NCI-H1105 (cell line): ENCODE results near the gene TRIL.

ENCODE experiments used
- DNase-seq: peaks from one replicate; lab custom pipeline; 2025; lab: John Stamatoyannopoulos, UW

The TRIL gene

DNA sequence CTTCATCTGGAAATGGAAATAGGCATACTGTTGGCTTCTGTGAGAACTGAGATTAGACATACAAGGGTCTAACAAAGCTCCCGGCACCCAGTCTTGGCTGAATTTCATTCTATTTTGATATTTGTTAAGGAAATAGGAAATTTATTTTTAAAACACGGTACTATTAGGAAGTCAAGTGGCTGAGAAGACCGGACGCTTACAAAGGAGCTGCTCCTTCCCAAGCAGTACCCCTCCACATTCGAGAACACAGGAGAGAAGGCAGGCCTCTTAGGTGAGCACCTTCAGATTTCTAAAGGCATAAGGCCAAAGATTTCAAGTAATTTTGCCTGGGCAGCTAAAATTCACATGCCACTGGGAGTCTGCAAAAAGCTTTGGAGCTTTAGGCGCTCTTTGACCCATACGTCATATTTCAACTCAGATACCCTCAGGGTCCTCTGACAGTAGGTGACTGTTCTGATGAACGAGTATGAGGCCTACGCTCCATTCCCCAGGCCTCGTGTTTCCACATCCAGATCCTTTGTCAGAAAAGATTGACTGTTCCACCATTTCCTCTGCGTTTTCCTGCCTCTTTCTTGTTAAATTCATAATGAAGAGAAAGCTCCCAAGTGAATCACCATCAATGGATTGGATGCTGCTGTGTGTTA lies 17.3 kb downstream of the TRIL start:
- no peak for DNase-seq

DNA sequence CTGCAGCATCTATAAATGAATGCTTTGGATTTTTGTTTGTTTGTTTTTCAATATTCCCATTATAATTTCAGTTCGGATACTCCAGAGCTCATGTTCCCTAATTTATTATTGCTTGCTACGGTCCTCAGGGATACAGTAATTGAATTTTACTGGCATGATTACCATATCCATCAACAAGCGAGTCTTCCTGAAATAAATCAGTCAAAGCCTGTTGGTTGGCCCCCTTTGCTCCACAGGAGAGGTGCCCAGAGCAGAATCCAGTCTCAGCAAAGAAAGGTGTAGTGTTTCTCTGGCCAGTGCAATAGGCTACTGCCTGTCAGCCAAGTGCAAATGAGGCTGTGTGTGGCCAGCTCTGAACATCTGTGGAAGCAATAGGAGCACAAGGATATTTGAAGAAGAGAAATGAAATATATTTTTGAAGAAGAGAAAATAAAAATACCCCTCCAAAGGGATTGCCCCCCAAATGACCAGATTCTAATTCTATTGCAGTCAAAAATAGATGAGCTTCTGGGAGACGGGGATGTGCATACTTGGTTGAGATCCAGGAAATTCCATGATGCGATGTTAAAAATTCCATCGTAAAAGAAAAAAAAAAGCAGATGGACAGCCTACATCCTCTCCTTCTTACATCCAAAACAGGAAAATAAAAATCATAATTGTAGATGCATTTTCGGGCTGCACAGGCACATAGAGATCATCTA lies 18.1 kb downstream of the TRIL start:
- DNase-seq: no peak

DNA sequence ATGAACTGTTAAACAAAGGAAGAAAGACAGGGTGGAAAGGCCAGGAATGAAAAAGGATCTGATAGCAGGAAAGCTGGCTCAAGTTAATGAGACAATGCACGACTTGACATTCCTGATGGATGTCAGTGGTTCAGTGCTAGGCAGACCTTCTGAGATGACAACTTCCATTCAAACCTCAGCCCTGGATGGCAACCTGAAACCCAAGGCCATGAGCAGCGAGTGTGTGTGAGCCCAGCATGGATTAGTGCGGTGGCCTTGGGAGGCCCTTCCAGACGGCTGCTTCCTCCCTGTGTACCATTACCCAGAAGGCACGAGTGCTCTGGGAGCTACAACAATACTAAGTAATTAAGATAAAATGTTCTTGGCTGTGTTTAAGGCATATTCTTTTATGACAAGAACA lies 18.8 kb downstream of the TRIL start:
- DNase-seq: no peak

DNA sequence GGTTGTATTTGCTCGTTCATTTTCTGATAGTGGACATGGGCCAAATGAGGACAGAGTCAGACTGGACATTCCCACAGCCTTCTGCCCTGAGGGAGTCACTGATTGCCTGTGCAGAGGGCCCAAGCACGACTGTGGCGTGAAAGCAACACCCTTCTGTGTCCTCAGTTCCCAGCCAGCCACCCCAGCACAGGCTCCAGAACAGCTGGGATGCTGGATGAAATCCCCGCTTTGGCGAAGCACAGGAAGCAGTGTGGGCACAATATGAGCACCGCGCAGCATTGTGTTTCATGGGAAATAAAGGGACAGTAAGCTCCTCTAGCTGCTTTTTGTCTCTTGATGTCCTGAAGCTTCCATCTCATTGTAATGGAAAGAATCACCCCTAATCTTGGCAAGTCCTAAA lies 20.5 kb downstream of the TRIL start:
- DNase-seq: no peak

DNA sequence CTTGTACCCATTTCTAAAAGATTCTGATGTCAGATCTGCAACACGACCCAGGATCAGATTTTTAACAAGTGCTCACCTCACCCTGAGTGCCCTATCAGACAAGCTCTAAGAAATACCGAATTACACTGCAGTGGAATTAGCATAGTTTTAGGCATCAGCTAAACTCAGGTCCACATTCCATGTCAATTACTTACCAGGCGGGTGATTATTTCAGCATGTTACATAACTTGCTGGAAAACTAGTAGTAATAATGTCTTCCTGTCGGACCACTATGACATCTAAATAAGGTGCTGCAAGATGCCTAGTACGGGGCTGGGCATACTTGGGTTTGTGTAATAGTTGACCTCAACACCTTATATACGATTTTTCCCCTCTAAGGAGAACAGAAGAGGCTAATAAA lies 21.0 kb downstream of the TRIL start:
- no peak for DNase-seq

DNA sequence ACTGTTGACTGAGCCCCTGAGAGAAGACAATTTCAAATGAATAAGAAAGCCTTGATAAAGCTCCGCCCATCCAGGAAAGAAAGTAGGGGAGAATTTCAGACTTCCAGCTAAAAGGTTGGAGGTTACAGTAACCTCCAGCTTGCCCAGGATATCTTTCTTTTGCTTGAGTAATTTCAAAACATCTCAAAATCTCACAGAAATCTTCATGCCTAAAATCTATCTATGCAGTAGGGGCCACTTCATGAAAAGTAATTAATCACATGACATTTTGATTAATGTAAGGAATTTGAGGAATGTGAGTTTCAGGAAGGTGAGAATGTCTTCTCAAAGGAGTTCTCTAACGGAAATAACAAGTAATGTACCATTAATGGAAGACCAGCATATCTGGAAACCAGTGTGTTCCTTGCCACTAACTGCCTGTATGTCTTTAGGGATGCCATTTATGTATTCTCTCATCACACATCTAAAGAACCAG lies 24.2 kb downstream of the TRIL start:
- no peak for DNase-seq

DNA sequence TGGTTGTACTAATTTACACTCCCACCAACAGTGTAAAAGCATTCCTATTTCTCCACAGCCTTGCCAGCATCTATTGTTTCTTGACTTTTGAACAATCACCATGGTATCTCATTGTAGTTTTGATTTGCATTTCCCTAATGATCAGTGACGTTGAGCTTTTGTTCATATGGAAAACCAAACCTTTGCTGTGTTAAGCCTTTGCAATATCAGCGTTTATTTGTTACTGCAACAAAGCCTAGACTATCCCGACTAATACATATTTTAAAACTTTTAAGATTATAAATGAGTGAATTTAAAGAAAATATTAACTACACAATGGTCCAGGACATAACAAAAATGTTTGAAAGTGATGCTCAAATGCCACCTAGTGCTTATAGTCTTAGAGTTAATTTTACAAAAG lies 26.6 kb downstream of the TRIL start:
- no peak for DNase-seq

DNA sequence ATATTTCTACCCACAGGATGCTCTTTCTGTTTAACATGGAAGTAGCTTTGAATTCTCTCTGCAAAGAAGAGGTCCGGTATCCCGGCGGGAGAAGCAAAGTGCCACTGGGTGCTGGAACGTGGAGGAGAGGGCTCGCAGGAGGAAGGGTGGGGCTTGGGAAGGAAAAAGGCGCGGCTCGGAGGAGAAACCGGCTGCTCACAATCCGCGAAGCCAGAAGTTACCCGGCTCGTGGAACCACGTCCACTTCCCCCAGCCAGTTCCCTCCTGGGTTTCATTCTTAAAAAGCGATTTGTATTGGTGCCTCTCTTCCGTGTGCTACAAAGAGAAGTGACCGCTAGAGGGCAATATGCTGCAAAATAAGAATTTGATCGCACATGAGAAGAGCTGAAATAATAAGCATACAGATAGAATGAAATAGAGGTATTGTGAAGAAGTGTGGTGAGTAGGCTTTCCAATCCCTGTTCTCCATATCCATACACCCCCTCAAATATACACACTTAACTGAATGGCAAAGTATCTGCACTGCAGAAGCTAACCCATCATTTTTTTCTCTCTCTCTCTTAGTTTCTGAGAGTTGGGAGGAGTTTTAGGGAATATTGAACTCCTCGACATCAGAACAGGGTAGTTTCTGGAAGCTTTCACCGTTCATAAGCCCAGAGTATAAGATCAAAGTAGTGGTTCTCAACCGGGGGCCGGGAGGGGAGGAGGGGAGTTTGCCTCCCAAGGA lies 31.1 kb downstream of the TRIL start:
- peak; percentile 89 for DNase-seq

DNA sequence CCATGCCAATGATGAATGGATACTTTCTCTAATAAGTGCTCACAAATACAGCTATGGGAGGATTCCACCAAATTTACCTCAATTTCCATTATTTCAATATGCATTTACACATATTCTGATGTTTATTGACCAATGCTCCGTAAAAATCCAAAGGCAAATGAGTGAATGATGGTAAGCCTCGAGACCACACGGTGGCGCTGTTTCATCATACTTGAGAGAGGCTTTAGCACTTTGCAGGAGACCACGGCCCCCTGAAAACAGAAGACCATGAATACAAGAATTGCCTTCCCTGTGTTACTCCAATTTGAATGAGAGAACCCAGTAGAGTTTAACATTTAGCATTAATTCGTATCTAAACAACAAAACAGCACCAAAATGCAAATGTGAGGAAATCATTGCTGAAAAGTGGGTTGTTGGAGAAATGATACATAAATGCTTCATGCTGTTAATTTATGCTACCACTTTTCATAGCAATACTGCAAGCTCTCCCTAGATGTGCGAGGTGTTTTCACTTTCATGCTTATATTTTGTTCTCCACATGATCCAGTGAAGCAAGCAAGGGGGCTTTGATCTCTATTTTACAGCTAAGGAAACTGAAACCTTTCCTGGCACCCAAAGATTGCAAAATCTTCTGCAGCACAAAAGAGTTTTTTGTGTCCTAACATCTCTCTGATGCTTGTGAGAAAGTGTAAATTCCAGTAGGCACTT lies 35.4 kb downstream of the TRIL start:
- peak; percentile 86 for DNase-seq

DNA sequence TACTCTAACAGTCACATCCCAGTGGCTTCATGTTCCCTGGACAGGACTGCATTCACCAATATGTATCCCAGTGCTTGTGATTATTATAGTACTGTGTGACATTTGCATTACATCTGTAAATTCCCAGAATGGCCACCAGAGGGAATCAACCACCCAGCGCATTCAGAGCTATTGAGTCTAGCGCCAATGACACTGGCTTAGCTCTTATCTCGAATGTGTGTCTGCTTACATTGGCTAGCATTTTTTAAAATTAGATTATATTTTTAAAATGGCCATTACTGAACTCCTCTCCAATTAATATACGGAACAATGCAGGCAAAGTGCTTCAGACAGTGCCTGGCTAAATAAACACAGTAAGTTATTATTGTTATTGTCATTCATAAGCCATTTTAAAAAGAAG lies 36.3 kb downstream of the TRIL start:
- peak; percentile 62 for DNase-seq

DNA sequence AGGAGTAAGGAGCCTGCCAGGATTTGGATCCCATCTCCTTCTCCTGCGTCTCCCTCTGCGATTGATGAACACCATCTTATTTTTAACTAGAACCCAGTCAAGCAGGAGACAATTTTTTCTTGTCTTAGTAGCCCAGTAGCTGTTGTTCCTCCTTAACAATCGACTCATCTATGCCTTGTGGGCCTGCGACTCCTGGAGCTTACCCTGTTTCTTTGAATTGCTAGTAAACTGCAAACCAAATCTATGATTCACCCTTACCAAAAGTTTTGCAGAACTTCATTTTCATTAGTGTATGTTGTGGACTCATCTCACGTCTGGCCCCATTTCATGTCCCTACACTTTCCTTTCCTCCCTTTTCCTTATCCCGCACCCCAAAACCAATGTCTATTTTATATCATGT lies 37.7 kb downstream of the TRIL start:
- DNase-seq: no peak

DNA sequence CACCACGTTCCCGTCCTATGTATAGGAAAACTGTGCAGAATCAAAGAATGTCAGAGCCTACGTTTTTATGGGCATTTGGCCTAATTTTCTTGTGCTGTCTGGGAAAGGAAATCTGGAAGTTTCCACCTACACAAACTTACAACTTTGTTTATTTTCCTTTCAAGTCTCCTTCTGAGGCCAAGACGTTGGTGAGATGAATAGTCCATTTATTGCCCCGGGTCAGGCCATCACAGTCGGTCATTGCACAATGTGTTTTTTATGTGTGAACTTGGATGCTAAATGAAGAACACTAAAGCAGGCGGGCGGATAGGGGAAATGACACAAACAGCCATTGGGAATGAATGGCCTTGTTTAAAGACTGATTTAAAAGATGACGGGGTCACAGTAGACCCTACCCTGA lies 38.6 kb downstream of the TRIL start:
- no peak for DNase-seq

DNA sequence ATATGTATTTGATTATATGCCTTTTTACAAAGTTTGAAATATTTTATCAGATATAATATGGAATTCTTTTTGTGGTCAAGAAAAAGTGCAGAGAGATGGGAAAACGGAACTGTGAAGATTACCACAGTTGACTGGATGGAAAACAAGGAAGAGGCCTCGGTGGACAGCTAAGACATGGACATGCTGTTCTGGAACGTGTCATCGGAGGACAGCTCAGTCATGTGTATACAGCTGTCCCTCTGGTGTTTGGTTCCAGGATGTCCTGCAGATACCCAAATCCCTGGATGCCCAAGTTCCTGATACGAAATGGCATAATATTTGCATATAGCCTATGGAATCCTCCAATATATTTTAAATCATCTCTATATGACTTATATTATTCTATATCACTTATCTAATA lies 49.4 kb downstream of the TRIL start:
- DNase-seq: no peak

DNA sequence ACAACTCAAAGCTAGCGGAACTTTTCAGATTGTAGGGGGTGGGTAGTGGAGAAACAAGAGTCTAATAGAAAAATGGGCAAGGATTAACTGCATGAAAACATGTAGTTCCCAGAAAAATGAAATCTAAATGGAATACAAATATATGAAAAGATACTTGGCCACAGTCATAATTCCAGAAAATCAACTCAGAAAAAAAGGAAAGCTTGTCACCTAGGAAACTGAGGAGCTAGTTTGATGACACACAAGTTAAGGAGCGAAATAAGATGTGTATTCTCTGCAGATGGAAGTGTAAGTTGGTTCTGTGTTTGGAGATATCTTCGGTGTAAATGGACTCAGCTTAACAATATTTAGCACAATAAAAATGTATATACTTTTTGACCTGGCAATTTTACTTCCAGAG lies 52.7 kb downstream of the TRIL start:
- DNase-seq: no peak

DNA sequence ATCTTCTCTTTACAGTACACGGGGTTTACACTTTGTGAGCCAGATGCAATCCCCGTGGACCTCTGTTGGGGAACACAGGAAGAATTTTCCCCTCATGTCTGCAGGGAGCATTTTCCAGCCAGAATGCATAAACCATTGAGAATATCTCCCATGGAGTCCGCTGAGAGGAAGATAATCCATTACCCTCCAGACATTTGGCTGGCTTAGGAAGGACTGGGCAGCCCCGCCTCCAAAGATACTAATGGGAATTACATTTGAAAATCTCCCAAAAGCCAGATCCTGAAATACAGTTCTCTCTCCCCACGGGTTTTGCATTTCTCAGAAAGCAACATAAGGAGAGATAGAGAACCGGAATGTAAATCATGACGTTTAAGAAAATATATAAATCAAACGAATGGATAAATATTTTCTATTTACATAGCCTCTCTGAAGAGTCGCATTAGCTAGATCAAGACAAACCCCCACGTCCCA lies 53.5 kb downstream of the TRIL start:
- DNase-seq: no peak

DNA sequence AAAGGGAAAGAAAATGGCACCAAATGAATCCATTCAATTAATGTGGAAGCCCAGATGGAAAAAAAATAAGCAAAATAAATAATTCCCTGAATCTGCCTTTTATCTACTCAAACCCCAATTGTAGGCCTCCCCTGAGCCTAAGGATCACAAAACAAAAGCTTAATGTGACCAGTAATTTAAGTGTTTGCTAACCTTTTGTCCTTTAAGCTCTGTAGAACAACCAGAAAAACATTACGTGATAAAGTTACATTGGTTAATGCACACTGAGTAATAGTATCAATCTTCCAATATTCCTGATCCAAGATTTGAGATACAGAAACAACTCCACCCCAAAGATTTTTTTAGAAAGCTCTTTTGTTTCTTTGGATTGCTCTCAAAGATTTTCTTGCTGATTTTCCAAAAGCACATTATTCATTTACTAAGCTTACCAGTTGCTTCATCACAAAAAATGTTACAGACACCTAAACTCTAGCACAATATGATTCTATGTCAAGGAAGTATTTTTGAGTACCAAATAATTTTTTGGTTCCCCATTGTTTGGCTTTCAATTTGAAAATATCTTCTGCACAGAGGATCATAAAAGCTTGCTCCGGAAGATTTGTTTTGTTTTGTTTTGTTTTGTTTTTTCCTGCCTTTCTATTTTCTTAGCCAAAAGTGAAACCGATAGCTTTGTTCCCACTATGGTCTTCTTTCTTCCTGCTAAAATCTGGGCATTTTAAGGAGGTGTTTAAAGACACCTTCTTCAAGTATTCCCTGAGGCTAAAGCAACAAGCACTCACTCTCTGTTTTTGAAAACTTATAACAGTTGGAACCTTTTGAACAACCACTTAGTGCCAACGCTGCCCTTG lies 54.2 kb downstream of the TRIL start:
- DNase-seq: no peak
